ENCODE data around the gene HNRNPA2B1. TPM values are rescaled to one million over a fixed set of nuclear protein-coding genes. Genes with fewer than 3 reads are reported as not detected.

Gene HNRNPA2B1
- total and polyA plus RNA-seq, 2 donors from 2014 or later = 397 to 433 TPM

GRCh38 chr7:26245150-26245549, 44.6 kb upstream of the HNRNPA2B1 start:
- intact Hi-C loops (cut with DNase I) = no loop called here
- Histone ChIP-seq H3K9ac (ENCODE audit: low read length in 3 of 3) (no peak overlapping the region), H3K27ac (ENCODE audit: low read depth in 2 of 2, low read length in 2 of 2) (no peak overlapping the region), H3K36me3 (ENCODE audit: control insufficient read depth in 2 of 3, insufficient read depth in 3 of 3, low read length in 3 of 3) (no peaks in the 10 kb centered on the region), H3K9me3 (ENCODE audit: control insufficient read depth in 2 of 3, insufficient read depth in 1 of 3, low read length in 3 of 3) (no peaks in the 10 kb centered on the region), H3K4me1 (ENCODE audit: control insufficient read depth in 2 of 3, insufficient read depth in 2 of 3, low read depth in 1 of 3, low read length in 3 of 3) (no peaks in the 10 kb centered on the region), H3K4me3 (ENCODE audit: low read length in 3 of 3) (no peak overlapping the region), H3K27me3 (ENCODE audit: control insufficient read depth, insufficient read depth, low read length) (no peaks in the 10 kb centered on the region)
- FAIRE-seq (no peak), DNase-seq (no peak)
- TF ChIP-seq, protein P1, sequence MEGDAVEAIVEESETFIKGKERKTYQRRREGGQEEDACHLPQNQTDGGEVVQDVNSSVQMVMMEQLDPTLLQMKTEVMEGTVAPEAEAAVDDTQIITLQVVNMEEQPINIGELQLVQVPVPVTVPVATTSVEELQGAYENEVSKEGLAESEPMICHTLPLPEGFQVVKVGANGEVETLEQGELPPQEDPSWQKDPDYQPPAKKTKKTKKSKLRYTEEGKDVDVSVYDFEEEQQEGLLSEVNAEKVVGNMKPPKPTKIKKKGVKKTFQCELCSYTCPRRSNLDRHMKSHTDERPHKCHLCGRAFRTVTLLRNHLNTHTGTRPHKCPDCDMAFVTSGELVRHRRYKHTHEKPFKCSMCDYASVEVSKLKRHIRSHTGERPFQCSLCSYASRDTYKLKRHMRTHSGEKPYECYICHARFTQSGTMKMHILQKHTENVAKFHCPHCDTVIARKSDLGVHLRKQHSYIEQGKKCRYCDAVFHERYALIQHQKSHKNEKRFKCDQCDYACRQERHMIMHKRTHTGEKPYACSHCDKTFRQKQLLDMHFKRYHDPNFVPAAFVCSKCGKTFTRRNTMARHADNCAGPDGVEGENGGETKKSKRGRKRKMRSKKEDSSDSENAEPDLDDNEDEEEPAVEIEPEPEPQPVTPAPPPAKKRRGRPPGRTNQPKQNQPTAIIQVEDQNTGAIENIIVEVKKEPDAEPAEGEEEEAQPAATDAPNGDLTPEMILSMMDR (IDR thresholded peaks at IDR 0.05; ENCODE audit: borderline replicate concordance, extremely low read depth, insufficient read depth) = no peak

DNA sequence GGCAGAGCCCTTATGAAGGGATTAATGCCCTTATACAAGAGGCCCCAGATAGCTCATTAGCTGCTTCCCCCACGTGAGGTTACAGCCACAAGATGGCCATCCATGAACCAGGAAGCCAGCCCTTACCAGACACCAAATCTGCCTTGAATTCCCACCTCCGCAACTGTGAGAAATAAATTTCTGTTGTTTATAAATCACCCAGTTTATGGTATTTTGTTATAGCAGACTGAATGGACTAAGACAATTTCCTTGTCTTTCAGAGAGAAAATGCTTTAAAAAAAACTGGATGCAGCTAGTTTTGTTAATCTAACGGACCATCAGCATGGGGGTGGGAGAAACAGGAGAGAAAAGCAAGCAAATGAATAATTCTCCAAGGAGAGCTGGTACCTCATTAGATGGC, 37.5 kb upstream of the HNRNPA2B1 start:
- H3K27ac ChIP-seq (ENCODE audit: low read depth in 2 of 2, low read length in 2 of 2) = no peak overlapping the region
- intact Hi-C loops (cut with DNase I) = no loop called here
- H3K36me3 ChIP-seq (ENCODE audit: control insufficient read depth in 2 of 3, insufficient read depth in 3 of 3, low read length in 3 of 3) = no peaks in the 10 kb centered on the region
- FAIRE-seq = no peak
- no peak overlapping the region for H3K4me3 ChIP-seq (ENCODE audit: low read length in 3 of 3)
- H3K9ac ChIP-seq (ENCODE audit: low read length in 3 of 3) = no peak overlapping the region
- H3K9me3 ChIP-seq (ENCODE audit: control insufficient read depth in 2 of 3, insufficient read depth in 1 of 3, low read length in 3 of 3) = no peaks in the 10 kb centered on the region
- H3K4me1 ChIP-seq (ENCODE audit: control insufficient read depth in 2 of 3, insufficient read depth in 2 of 3, low read depth in 1 of 3, low read length in 3 of 3) = no peaks in the 10 kb centered on the region
- DNase-seq = no peak
- no peaks in the 10 kb centered on the region for H3K27me3 ChIP-seq (ENCODE audit: control insufficient read depth, insufficient read depth, low read length)
- TF ChIP-seq, protein P1 (IDR thresholded peaks at IDR 0.05; ENCODE audit: borderline replicate concordance, extremely low read depth, insufficient read depth) = no peak

DNA sequence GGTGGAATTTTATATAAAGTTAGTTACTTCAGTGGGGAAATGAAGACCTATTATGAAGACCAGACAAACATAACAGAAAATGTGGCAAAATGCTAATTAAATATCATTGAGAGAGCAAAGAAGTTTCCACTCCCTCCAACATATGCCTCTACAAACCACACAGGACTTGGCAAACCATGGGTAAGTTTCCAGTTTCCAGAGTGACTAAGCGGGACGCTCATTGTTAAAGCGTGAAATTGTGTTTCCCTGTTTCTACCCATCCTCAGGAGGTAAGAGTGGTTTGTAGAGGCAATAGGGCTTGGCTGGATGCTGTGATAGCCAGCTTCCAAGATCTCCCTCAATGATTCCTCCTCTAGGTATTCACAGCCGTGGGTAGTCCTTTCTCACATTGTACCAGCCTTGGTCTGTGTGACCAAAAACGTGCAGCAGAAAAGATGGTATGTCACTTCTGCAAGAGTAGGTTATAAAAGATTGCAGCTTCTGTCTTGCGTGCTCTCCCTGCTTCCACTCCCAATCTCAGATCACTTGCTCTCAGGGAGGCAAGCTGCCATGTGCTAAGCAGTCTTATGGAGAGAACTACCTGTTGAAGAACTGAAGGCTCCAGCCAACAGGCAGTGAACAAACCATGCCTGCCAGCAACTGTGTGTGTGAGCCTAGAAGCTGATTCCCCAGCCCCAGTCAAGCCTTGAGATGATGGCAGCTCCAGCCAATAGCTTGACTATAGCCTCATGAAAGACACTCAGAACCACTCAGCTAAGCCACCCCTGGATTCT, 36.7 kb upstream of the HNRNPA2B1 start:
- Histone ChIP-seq H3K27me3 (ENCODE audit: control insufficient read depth, insufficient read depth, low read length) (no peaks in the 10 kb centered on the region), H3K27ac (ENCODE audit: low read depth in 2 of 2, low read length in 2 of 2) (no peak overlapping the region), H3K4me3 (ENCODE audit: low read length in 3 of 3) (no peak overlapping the region), H3K9me3 (ENCODE audit: control insufficient read depth in 2 of 3, insufficient read depth in 1 of 3, low read length in 3 of 3) (no peaks in the 10 kb centered on the region), H3K4me1 (ENCODE audit: control insufficient read depth in 2 of 3, insufficient read depth in 2 of 3, low read depth in 1 of 3, low read length in 3 of 3) (no peaks in the 10 kb centered on the region), H3K36me3 (ENCODE audit: control insufficient read depth in 2 of 3, insufficient read depth in 3 of 3, low read length in 3 of 3) (no peaks in the 10 kb centered on the region), H3K9ac (ENCODE audit: low read length in 3 of 3) (no peak overlapping the region)
- TF ChIP-seq, protein P1 (IDR thresholded peaks at IDR 0.05; ENCODE audit: borderline replicate concordance, extremely low read depth, insufficient read depth) = no peak
- DNase-seq (no peak), FAIRE-seq (no peak)
- intact Hi-C loops (cut with DNase I) = no loop called here

Measured in kidney (tissue), 14 donors.